K562 treated with DMSO at 1 percent for 48 hours (cell line): Measurements from ENCODE around the gene CT45A1. TPM values are rescaled to one million over a fixed set of nuclear protein-coding genes. Genes with fewer than 3 reads are reported as not detected.

Source experiments
- total RNA-seq: library from RNA; unstranded; fragments of 300-600 nt; gene quantifications from 2 replicates; pipeline ENCODE4 v1.2.3, GENCODE V29; 2022; ENCODE audit warnings: low replicate concordance; ENCODE audit errors: extremely low read depth

Gene CT45A1, protein sequence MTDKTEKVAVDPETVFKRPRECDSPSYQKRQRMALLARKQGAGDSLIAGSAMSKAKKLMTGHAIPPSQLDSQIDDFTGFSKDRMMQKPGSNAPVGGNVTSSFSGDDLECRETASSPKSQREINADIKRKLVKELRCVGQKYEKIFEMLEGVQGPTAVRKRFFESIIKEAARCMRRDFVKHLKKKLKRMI
- not detected in 2 replicates for total RNA-seq

DNA sequence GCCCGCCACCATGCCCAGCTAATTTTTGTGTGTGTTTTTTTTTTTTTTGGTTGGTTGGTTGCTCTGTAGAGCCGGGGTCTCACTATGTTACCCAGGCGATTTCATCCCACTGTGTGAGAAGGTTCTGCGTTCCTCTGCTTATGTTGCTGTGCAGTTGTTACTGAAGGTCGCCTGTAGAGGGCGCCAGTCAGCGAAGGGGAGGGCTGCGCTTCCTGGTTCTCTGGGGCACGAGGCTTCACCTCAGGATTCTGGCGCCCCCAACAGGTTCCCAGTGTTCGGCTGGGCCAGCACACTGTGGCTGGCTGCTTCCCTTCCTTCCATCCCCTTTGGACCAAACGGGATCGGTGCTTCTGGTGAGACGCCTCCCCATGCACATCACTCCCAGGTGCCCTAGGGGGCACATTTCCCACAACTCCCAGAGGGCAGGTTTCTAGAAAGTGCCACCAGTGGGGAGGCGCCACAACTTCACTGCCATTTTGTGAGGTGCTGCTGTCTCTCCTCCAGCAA lies at the start of gene CT45A1:
TSS of gene CT45A1 (plus strand) at position 457 of the 507 bp plus-strand sequence. CDS start 5,302 bp downstream, outside the sequence.

DNA sequence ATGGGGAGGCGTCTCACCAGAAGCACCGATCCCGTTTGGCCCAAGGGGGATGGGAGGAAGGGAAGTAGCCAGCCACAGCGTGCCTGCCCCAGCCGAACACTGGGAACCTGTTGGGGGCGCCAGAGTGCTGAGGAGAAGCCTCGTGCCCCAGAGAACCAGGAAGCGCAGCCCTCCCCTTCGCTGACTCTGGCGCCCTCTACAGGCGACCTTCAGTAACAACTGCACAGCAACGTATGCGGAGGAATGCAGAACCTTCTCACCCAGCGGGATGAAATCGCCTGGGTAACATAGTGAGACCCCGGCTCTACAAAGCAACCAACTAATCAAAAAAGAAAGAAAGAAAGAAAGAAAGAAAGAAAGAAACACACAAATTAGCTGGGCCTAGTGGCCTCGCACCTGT lies 54.7 kb downstream of the CT45A1 start, which contains the start of gene CT45A3:
TSS of gene CT45A3 (minus strand) at position 101 of the 400 bp plus-strand sequence. CDS start 3,747 bp downstream, outside the sequence.

Other genes with a start within 250 kb of the CT45A1 start
- not detected in 2 replicates for gene INTS6L, start 193.0 kb upstream of the CT45A1 start, total RNA-seq
- gene CT45A3, start 54.6 kb downstream of the CT45A1 start, total RNA-seq: not detected in 2 replicates
- not detected in 2 replicates for gene CT45A5, start 71.9 kb downstream of the CT45A1 start, total RNA-seq
- gene CT45A6, start 89.1 kb downstream of the CT45A1 start, total RNA-seq: not detected in 2 replicates
- not detected in 2 replicates for gene CT45A2, start 106.4 kb downstream of the CT45A1 start, total RNA-seq
- gene CT45A7, start 123.6 kb downstream of the CT45A1 start, total RNA-seq: not detected in 2 replicates
- gene CT45A8, start 140.9 kb downstream of the CT45A1 start, total RNA-seq: not detected in 2 replicates
- gene CT45A9, start 158.2 kb downstream of the CT45A1 start, total RNA-seq: not detected in 2 replicates
- gene CT45A10, start 179.8 kb downstream of the CT45A1 start, total RNA-seq: not detected in 2 replicates
- not detected in 2 replicates for gene SAGE1, start 180.1 kb downstream of the CT45A1 start, total RNA-seq